MCF 10A (cell line): ENCODE measurements around the gene KAZN. TPM values are rescaled to one million over a fixed set of nuclear protein-coding genes. Genes with fewer than 3 reads are reported as not detected.

Source experiments
- BruUV-seq: library from RNA; stranded (reverse); fragments of 400-500 nt; replicated peaks from 2 replicates; lab custom pipeline; 2021; lab: Mats Ljungman, UMichigan
- CTCF ChIA-PET: fragments of 300-600 bp; sonication (Branson Sonifier 250); formaldehyde crosslinking; extraction: SDS; loops from one replicate; lab custom pipeline; 2021; ENCODE audit warnings: antibody characterized with exemption, inconsistent platforms; lab: Yijun Ruan, JAX
- POLR2A ChIA-PET: fragments of 300-600, 350-650 bp; sonication (Branson Sonifier 250); formaldehyde crosslinking; extraction: SDS; loops from one replicate; lab custom pipeline; 2020; ENCODE audit warnings: antibody characterized with exemption, inconsistent platforms; lab: Yijun Ruan, JAX
- DNase-seq: peaks from one replicate; pipeline ENCODE4 v3.0.0-alpha.2; 2018; ENCODE audit not compliant: unreplicated experiment
- H3K27ac Mint-ChIP-seq: one replicate; pipeline ENCODE4 v1.8.0; 2022; ENCODE audit warnings: mild to moderate bottlenecking, low read depth, mixed read lengths; ENCODE audit not compliant: unreplicated experiment
- H3K27me3 Mint-ChIP-seq: one replicate; pipeline ENCODE4 v1.8.0; 2022; ENCODE audit warnings: mixed read lengths; ENCODE audit not compliant: insufficient read depth, unreplicated experiment
- H3K36me3 Mint-ChIP-seq: one replicate; pipeline ENCODE4 v1.8.0; 2022; ENCODE audit warnings: mild to moderate bottlenecking, moderate library complexity, mixed read lengths; ENCODE audit not compliant: insufficient read depth, unreplicated experiment
- H3K4me1 Mint-ChIP-seq: one replicate; pipeline ENCODE4 v1.8.0; 2022; ENCODE audit warnings: mixed read lengths; ENCODE audit not compliant: insufficient read depth, unreplicated experiment
- H3K4me3 Mint-ChIP-seq: one replicate; pipeline ENCODE4 v1.8.0; 2022; ENCODE audit warnings: mild to moderate bottlenecking, moderate library complexity, mixed read lengths; ENCODE audit not compliant: unreplicated experiment
- H3K9me3 Mint-ChIP-seq: one replicate; pipeline ENCODE4 v1.8.0; 2022; ENCODE audit warnings: mixed read lengths; ENCODE audit not compliant: unreplicated experiment
- intact Hi-C: fragments of 100-400 bp; cut with micrococcal nuclease; formaldehyde crosslinking; loops from 2 replicates; pipeline ENCODE4 v1.14.1; 2022
- total RNA-seq: library from RNA; stranded (reverse); gene quantifications from 2 replicates; pipeline ENCODE4 v1.2.3, GENCODE V29; 2022
- TF ChIP-seq, protein P1 (sequence below): fragments of 200-600 bp; IDR thresholded peaks from one replicate; pipeline ENCODE4 v1.8.0; 2022; ENCODE audit warnings: antibody characterized with exemption, mild to moderate bottlenecking; ENCODE audit not compliant: unreplicated experiment

Gene KAZN
- total RNA-seq, 1 experiment from 2014 or later = 3.3 TPM

DNA sequence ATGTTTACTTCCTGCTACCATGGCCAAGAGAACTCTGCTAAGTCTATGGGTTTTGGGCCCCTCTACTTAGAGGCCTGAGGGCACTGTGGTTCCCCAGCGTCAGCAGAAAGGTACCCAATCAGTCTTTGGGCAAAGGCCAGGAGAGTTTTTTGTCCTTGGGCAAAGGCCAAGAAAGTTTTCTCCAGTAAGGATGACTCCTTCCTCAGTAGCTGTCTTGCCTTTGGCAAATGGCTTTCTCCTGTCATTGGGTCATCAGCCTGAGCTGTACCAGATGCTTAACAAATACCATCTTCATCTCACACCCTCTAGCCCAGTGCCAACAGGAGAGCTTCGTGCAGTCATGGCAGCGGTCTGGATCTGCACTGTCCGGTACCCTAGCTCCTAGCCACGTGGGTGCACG is 355.7 kb downstream of the KAZN start:
- H3K4me1 Mint-ChIP-seq = peaks cover 5% of the 10 kb centered on the region
- peak; percentile 80 for DNase-seq
- no peaks in the 10 kb centered on the region for H3K27me3 Mint-ChIP-seq
- peak overlapping the region; percentile 19 for H3K27ac Mint-ChIP-seq
- ChIA-PET POLR2A (interaction anchor here (0.7 to 1.3 kb wide), 6 partner anchors 8 to 384 kb away, joined by 3 to 4 read pairs (median 3); no protein-coding TSS in a partner anchor), CTCF (interaction anchor here (0.5 to 1.2 kb wide), 3 partner anchors 39 to 98 kb away, joined by 3 to 5 read pairs (median 5); no protein-coding TSS in a partner anchor)
- H3K36me3 Mint-ChIP-seq = no peaks in the 10 kb centered on the region
- intact Hi-C loops = no loop called here
- TF ChIP-seq, protein P1, sequence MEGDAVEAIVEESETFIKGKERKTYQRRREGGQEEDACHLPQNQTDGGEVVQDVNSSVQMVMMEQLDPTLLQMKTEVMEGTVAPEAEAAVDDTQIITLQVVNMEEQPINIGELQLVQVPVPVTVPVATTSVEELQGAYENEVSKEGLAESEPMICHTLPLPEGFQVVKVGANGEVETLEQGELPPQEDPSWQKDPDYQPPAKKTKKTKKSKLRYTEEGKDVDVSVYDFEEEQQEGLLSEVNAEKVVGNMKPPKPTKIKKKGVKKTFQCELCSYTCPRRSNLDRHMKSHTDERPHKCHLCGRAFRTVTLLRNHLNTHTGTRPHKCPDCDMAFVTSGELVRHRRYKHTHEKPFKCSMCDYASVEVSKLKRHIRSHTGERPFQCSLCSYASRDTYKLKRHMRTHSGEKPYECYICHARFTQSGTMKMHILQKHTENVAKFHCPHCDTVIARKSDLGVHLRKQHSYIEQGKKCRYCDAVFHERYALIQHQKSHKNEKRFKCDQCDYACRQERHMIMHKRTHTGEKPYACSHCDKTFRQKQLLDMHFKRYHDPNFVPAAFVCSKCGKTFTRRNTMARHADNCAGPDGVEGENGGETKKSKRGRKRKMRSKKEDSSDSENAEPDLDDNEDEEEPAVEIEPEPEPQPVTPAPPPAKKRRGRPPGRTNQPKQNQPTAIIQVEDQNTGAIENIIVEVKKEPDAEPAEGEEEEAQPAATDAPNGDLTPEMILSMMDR = no peak
- H3K9me3 Mint-ChIP-seq = no peaks in the 10 kb centered on the region
- no TSS peak for BruUV-seq
- H3K4me3 Mint-ChIP-seq = no peak overlapping the region

DNA sequence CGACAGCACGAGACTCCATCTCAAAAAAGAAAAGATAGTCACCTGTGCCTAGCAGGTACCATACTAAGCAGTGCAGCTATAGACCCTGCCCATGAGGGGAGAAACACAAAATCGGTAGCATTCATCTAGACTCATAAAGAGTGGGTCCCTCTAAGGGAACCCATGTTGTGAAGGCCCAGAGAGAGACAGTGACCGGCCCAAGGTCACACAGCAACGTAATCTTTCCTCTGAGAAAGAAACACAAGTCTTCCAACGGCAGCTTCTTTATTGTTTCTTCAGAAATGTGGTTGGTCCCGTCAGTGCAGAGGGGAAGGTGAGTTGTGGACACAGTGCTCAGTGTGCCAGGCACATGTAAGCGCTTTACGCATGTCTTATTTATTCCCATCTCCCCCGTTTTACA is 356.4 kb downstream of the KAZN start:
- TF ChIP-seq, protein P1 = no peak
- ChIA-PET POLR2A (interaction anchor here (0.9 to 1.3 kb wide), 3 partner anchors 8 to 47 kb away, joined by 3 to 4 read pairs (median 3); no protein-coding TSS in a partner anchor), CTCF (interaction anchor here (0.5 to 1.2 kb wide), 4 partner anchors 25 to 99 kb away, joined by 3 to 5 read pairs (median 4); no protein-coding TSS in a partner anchor)
- Mint-ChIP-seq H3K4me1 (peaks cover 5% of the 10 kb centered on the region), H3K27ac (no peak overlapping the region), H3K27me3 (no peaks in the 10 kb centered on the region), H3K9me3 (no peaks in the 10 kb centered on the region), H3K36me3 (no peaks in the 10 kb centered on the region), H3K4me3 (no peak overlapping the region)
- BruUV-seq = no TSS peak
- intact Hi-C loops = no loop called here
- DNase-seq = no peak

DNA sequence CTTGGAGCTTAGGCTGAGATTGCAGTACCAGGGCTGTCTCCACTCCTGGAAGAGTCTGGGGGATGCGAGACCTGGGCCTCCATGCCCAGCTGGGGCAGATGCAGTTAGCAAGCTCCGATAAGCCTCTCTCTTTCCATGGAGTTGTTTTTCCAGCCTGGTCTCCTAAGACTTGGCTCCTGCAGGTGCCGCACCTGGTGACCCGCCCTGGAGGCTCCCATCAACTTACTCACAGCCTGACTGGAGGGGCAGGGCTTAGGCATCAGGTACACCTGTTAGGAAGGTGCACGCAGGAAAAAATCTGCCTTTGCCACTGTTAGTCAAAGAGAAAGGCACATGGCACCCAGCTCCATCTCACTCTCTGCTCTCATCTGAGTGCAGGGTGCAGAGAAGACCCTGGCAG is 356.9 kb downstream of the KAZN start:
- intact Hi-C loops = no loop called here
- ChIA-PET CTCF (interaction anchor here (0.5 to 1.2 kb wide), 2 partner anchors 40 to 71 kb away, joined by 3 read pairs; no protein-coding TSS in a partner anchor), POLR2A (no interaction called here)
- H3K36me3 Mint-ChIP-seq = no peaks in the 10 kb centered on the region
- no peak overlapping the region for H3K4me3 Mint-ChIP-seq
- no peak for DNase-seq
- peaks cover 5% of the 10 kb centered on the region for H3K4me1 Mint-ChIP-seq
- no TSS peak for BruUV-seq
- TF ChIP-seq, protein P1 = no peak
- H3K27me3 Mint-ChIP-seq = no peaks in the 10 kb centered on the region
- no peaks in the 10 kb centered on the region for H3K9me3 Mint-ChIP-seq
- no peak overlapping the region for H3K27ac Mint-ChIP-seq

GRCh38 chr1:14955976-14956375 is 357.5 kb downstream of the KAZN start:
- H3K4me3 Mint-ChIP-seq = no peak overlapping the region
- H3K4me1 Mint-ChIP-seq = peaks cover 5% of the 10 kb centered on the region
- H3K9me3 Mint-ChIP-seq = no peaks in the 10 kb centered on the region
- TF ChIP-seq, protein P1 = no peak
- no peaks in the 10 kb centered on the region for H3K36me3 Mint-ChIP-seq
- POLR2A ChIA-PET = no interaction called here
- no peak overlapping the region for H3K27ac Mint-ChIP-seq
- intact Hi-C loops = no loop called here
- no peak for DNase-seq
- CTCF ChIA-PET = no interaction called here
- no peaks in the 10 kb centered on the region for H3K27me3 Mint-ChIP-seq
- no TSS peak for BruUV-seq
